ENCODE measurements around the gene CAPN5.

DNA sequence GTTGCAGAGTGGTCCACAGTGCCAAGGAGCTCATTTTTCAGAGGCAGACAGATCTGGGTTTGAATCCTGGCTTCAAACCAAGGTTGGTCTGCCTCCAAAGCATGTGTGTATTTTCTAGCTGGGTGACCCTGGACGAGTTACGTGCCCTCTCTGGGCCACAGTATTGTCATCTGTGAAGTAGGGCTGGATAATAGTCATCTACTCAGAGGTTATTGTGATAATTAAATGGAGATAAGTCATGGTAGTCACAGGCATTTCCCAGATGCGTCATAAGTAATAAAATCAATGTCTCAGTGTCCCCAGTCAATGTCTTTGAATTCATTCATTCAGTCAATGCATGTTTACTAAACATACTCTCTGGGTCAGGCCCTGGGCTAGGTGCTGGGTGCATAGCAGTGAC is 44.5 kb downstream of the CAPN5 start:
- TF ChIP-seq CTCF (IDR thresholded peaks at IDR 0.05 in 8 of 11, conservative IDR thresholded peaks at IDR 0.05 in 3 of 11) (no peak), POLR2A (IDR thresholded peaks at IDR 0.05) (no peak), POLR2AphosphoS5 (IDR thresholded peaks at IDR 0.05) (no peak)
